RPMI8226 (cell line): ENCODE results near the gene GGACT.
"Not testable (repeated sequence)": the region's sequence is repeated elsewhere in the genome, so short reads cannot be mapped to it uniquely, and the experiment has no call there.

Experiments
- DNase-seq: peaks from one replicate; pipeline ENCODE4 v3.0.0-alpha.2; 2015

GGACT gene

DNA sequence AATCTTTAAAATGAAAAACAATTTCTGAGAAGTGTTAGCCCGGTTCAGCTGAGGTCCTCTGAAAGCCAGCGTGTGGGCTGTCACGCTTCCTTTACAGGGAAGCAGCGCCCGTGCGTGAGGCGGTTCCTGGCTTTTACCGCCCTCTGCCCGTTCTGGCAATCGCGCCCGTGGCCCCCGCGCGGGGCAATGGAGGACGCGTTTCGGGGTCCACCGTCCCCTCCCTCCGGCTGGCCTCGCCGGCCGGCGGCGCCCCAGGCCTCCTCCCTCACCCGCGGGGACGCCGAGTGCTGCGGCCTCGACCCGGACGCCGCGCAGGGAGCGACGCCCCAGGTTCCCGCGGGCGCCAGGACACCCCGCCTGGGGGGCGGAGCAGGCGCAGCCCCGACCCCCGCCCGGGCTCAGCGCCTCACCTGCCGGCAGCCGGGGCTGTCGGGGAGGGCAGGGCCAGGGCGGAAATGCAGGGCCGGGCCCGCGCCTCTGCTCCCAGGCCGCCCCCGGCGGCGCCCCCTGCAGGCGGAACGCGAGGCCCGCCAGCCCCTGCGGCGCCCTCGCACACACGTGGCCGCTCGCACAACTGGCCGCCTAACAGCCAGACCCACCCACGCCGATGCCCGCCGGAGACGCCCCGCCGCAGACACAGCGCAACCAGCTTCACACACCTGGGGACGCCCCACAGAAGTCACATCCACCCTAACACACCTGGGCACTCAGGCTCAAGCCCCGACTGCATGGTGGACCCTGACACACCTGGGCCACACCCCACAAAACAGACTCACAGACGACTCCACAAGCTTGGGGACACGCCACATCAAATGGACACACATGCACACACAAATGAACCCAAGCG lies at the start of gene GGACT:
TSS of gene GGACT (minus strand) at position 459 of the 847 bp plus-strand sequence. CDS start 56,198 bp downstream, outside the sequence.
- DNase-seq = peak; percentile 70

DNA sequence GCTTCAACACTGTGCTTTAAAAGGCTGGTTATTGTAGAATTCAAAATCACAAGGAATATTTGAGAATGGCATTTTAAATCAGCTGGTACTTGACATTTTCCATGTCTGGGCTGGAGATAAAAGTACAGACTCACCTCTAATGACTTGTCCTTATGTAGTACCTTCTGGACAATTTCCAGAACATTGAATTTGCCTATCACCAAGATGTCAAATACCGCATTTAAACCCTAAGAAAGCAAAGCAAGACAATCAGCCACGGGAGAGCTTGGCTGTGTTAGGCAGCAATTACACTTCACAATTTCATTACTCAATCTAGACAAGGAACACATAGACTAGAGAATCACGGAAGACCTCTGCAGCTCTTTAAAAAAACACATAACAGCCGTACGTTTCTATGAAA lies 49.2 kb upstream of the GGACT start:
- no peak for DNase-seq

GRCh38 chr13:100637380-100637779 lies 48.8 kb upstream of the GGACT start:
- no peak for DNase-seq

DNA sequence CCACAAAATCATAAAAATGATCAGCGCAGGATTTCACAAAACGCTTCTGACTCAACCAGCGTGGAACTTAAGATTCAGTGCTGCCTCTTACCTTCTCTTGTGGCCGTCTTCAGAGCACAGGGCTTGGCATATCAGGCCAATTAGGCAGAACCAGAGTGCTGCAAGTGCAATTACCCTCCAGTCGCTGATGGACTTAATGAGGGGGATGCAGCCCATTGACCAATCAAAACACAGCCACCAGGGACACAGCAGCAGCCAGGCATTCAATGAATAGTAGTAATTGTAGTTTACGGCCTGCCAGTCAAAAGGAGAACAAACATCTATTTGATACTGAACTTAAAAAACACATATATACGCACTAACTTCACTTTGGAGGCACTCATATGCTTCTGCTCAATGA lies 47.9 kb upstream of the GGACT start:
- no peak for DNase-seq

- DNase-seq = no peak
Observed at GRCh38 chr13:100636004-100636403, 47.4 kb upstream of the GGACT start.

- no peak for DNase-seq
Observed at GRCh38 chr13:100634696-100635095, 46.1 kb upstream of the GGACT start.

DNA sequence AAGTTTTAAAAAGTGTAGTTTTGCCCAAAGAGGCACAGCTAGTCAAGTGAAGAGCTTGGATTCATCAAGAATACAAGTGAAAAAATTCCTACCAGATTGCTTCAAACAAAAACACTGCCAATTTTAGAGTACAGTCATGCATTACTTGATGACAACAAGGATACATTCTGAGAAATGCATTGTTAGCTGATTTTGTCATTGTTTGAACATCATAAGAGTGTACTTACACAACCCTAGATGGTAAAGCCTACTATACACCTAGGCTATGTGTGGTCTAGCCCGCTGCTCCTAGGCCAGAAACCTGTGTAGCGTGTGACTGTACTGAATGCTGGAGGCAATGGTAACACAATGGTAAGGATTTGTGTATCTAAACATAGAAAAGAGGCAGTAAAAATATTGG lies 44.9 kb upstream of the GGACT start:
- no peak for DNase-seq

DNA sequence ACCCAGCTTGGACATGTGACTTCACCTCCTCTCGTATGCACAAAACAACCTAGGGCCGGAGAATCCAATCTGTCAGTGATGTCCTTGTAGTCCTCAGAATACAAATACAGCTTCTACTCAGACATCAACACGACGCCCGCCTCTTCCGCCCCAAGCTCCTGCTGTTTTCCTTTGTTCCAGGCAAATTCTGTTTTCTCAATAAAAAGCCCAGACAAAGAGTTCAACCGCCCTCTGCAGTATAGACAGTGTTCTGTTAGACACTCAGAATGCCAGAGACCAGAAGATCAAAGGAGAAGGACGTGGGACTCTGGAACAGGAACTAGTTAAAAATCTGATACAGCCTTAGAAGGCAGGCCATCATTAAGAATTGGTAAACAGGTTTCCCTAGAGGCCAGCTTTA lies 42.0 kb upstream of the GGACT start:
- no peak for DNase-seq

- no peak for DNase-seq
Observed at GRCh38 chr13:100627120-100627519, 38.5 kb upstream of the GGACT start.

DNA sequence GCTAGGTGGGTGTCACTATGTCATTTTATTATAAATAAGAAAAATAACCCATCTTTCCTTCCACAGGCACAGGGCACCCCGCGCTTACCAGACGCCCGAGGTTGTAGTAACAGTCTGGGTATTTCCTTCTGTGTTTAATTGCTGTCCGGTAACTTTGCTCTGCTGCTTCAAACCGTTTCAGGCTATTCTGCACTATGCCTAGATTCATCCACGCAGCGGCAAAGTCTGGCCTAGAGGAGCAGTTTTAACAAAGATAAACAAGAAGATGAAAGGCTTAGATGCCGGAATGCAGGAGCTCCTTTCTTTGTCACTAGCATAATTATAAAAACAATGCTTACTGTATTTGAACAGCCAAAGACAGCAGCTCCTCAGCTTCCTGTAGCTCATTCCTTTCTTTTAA lies 36.9 kb upstream of the GGACT start:
- DNase-seq = no peak

DNA sequence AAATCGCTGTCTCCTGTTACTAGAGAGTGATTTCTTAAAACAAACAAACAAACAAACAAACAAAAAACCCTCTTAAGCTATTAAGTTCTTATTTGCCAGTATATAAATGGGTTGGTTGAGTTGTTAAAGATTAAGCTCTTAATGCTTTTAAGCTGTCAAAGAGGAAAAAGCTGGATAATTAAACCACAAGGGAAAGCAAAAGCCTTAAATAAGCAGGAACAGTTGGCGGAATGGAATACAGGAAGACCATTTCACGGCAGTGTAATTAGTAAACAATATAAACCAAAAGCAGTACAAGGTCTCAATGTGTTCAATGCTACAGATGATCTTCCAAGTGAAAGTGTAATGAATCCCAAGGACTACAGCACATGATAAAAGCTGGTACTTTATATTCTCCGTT lies 32.2 kb upstream of the GGACT start:
- no peak for DNase-seq

DNA sequence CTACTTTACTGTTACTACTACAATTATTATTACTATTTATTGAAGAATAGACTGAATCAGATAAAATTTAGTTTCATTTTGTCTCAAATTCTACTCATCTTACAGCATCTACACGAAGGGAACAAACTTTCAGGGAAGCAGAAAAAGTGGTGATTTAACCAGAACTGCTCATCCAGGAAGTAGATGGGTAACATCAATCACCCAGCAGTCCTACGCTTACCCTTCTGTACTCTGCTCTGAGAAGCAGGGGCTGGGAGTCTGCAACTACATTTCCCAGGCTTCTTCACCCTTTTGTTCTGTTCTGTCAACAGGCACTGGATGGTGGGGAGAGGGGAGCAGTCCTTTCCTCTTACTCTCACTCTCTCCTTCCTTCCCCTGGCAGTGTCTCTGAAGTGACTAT lies 31.4 kb upstream of the GGACT start:
- no peak for DNase-seq

GRCh38 chr13:100618897-100619296 lies 30.3 kb upstream of the GGACT start:
- not testable (repeated sequence) for DNase-seq

DNA sequence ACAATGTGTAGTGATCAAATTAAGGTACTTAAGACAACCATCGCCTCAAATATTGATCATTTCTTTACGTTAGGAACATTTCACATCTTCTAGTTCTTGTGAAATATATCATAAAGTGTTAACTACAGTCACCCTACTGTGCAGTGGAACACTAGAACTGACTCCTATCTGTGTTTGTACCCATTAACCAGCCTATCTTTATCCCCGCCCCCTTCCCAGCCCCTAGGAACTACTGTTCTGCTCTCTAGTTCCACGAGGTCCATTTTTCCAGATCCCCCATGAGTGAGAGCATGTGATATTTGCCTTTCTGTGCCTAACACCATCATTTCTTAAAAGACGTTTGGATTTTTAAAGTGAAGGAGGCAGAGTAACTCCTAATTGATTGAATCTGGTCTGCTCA lies 24.4 kb upstream of the GGACT start:
- DNase-seq = no peak

- DNase-seq = no peak
Observed at GRCh38 chr13:100611678-100612492, 23.3 kb upstream of the GGACT start.

DNA sequence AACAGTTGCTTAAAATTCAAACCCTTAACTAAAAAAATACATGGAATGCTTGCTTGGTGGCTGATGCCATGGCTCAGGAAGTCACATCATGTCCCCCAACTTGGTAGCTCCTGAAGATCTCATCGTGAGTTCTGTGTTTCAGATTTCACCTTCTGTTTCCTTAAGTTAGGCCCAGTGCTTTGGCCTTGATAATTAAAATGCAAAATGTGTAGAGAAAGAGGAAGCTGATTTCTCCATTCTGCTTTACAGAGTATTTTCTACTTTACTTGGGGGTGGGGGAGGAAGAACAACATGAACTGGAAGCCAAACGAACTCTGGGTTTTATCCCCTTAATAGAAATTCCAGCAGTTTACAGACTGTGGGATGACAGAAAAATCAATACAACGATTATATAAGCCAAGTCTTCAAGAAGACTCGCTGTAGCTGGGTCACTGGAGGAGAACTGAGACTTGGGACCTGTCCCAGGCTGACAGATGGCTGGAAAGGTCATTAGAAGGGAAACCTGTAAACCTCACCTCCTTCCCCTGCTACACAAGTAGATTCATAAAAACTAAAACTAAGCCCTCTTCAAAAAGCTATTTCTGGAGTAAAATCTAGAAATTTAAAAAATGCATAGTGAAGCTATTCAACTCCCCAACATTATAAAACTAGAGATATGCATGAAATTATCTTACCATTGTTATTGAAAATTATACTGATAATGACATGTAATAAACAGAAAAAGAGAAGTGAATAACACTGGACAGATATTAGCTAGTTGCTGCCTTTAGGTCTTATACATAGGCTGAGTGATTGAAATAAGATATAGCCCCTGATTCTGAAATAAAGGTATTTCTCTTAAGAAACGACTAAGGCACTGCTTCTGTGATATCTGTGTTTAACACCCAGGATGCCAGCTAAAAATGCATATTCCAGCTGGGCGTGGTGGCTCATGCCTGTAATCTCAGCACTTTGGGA lies 22.1 kb upstream of the GGACT start:
- DNase-seq = peak; percentile 9

DNA sequence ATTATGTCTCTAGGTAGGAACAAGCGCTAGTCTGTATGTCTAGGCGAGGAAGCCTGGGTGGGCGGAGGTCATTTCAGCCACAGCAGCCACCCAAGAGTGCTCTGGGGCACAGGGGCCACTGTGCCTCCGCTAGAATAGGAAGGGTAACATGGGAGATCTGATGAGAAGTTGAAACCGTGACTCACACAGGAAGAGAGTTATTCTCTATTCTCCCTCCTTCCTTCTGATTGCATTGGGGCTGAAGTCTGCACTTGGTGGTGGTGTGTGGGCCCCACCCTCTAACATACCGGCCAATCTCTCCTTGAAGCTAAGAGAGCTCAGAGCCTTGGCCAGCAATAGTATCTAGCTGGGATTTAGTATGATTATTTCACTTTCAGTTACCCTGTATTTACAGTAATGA lies 20.3 kb upstream of the GGACT start:
- no peak for DNase-seq

GRCh38 chr13:100608489-100608888 lies 19.9 kb upstream of the GGACT start:
- DNase-seq = no peak

DNA sequence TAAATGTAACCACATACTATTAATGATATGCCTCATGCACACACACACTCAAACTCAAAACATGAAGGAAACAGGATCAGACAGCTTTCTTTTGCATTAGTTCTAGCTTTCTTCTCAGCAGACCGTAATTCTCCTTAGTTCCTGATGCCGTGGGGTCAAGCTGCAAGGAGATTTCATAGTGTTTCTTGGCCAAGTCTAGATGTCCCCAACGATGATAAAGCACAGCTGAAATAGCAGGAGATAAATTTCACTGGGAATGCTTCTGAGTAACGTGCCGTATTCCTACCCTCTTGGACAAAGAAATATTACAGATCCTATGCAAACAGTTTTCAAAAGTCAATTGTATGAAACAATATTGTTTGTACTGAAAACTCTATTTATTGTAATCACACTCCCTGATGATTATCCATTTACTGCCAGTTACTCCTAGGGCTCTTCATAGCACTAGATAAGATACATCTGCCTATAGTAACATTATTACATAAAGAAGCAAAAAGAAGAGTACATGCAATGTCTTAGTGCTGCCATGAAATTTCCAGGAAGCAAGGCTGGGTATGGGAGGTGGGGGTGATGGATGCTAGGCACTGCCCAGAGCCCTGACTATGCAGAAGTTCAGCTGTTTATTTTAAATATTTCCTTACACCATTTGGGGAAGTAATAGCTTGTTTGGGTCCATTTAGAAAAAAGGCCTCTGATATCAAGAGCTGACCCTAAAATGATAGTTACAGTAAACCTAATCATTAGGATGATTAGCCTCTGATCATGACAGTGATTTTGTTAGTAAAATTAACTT lies 16.5 kb upstream of the GGACT start:
- no peak for DNase-seq

DNA sequence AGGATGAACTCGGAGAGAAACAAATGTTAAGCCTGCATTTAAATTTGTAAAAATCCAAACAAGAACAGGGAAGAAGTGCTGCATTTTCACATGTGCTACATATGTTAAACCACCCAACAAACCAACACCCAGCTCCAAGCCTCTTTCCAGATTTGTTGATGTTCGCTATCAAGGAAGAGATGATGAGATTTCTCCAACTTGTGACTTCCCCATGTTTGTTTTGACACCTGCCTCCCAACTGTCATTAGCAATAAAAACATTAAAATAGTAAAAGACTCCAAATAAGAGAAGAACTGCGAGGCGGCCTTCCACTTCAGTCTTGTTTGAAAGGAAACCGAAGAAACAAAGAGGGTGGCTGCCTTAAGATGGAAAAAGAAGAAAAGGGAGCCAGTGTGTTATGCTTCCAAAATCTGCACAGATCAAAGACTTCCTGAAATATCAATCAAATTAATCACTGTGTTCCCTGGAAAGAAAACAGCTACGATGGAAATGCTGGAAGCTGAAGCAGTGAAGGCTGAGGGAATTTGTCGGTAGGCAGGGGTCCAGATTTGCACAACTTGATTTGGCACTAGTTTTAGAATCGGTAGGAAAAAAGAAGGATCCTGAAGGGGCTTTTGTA lies 14.0 kb upstream of the GGACT start:
- no peak for DNase-seq

DNA sequence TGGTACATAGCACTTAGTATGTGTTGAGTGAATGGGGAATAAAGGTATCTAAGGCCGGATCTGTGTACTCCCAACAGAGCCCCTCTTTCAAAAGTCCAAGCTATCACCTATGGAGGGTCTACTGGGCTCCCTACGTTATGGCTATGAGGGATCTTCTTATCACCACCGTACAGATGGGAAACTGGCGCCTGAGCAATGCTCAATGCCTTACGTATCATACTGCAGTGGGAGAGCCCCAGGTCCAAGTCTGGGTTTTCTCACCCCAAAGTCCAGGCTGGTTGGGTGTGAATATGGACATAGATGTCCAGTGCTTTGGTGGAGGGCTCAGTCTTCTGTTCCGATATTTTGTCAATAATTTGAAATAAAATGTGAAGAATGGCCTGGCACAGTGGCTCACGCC lies 13.1 kb upstream of the GGACT start:
- DNase-seq = no peak

DNA sequence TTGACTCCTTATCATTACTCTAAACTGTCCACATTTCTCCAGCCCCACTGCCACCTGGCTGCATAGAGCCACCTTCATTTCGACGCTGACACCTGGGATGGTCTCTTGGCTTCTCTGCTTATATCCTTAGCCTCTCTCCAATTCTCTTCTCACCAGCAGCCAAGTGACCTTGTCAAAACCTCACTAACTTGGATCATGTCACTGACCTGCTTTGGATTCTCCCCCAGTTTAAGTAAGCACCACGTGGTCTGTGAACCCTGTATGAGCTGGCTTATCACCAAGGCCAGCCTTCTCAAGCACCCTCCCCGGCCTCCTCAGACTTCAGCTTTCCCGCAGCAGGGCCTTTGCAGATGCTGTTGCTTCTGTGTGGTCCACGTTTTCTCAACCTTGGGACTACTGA lies 12.3 kb upstream of the GGACT start:
- DNase-seq = no peak
